Activated CD4-positive, alpha-beta T cell treated with anti-CD3 and anti-CD28 coated beads, Interleukin-2, amount 10 ng/mL, durations not matched to agents 7 days and 5 days (primary cell): ENCODE measurements around the gene COA8. TPM values are rescaled to one million over a fixed set of nuclear protein-coding genes. Genes with fewer than 3 reads are reported as not detected.

ENCODE experiments used
- CTCF ChIA-PET: fragments of 350-600 bp; sonication (Branson Sonifier 250); formaldehyde crosslinking; loops from one replicate; lab custom pipeline; 2021; ENCODE audit warnings: antibody characterized with exemption; lab: Charles Lee
- POLR2A ChIA-PET: fragments of 350-600 bp; sonication (Branson Sonifier 250); formaldehyde crosslinking; loops from one replicate; lab custom pipeline; 2021; ENCODE audit warnings: antibody characterized with exemption; lab: Charles Lee
- DNase-seq: peaks from one replicate; pipeline ENCODE4 v3.0.0-alpha.2; 2020
- H3K27ac Mint-ChIP-seq: one replicate; pipeline ENCODE4 v1.8.0; 2021; ENCODE audit warnings: mild to moderate bottlenecking, moderate library complexity, mixed read lengths
- H3K27me3 Mint-ChIP-seq: one replicate; pipeline ENCODE4 v1.8.0; 2021; ENCODE audit warnings: mixed read lengths
- H3K36me3 Mint-ChIP-seq: one replicate; pipeline ENCODE4 v1.8.0; 2021; ENCODE audit warnings: low read depth, mixed read lengths
- H3K4me1 Mint-ChIP-seq: one replicate; pipeline ENCODE4 v1.8.0; 2021; ENCODE audit warnings: mixed read lengths
- H3K4me3 Mint-ChIP-seq: one replicate; pipeline ENCODE4 v1.8.0; 2021; ENCODE audit warnings: mild to moderate bottlenecking, moderate library complexity, mixed read lengths
- H3K9me3 Mint-ChIP-seq: one replicate; pipeline ENCODE4 v1.8.0; 2021; ENCODE audit warnings: mixed read lengths
- total RNA-seq, 2 experiments: library from RNA; stranded (reverse); gene quantifications; one replicate each; pipeline ENCODE4 v1.2.3, GENCODE V29; 2021

COA8 gene
- total RNA-seq, 2 experiments from 2014 or later, result 24.7 to 24.9 TPM

DNA sequence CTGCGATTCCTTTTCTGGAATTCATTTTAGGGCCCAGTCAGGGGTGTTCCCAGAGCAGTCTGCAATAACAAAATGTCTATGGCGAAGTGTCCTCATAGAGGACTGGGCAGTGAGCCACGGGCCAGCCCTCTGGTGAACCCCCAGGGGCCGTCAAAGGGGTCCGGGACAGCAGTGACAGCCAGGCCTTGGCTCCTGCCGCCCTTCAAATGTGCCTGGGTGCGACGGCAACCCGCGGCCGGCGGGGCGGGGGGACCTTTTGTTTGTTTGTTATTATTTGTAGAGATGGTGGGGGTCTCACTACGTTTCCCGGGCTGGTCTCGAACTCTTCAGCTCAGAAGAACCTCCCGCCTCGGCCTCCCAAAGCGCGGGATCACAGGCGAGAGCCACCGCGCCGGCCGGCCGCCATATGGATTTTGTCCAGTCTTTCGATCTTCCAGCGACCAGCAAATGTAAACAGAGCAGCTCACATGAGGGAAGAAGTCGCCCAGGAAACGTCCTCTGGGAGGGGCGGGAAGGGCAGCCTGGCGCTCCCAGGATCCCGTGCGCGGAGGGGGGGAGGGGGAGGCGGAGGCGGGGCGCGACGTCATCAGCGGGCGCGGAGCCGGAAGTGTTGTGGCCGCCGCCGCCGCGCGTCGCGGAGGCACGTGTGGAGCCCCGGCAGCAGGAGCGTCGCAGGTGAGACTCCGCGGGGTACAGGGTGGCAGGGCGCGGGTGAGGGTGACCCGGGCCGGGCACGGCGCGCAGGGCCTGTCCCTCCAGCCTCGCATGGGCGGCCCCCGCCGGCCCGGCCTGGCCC, 34.0 kb upstream of the COA8 start, which contains the start of gene TRMT61A:
Gene TRMT61A (plus strand): TSS at position 610 of the 796 bp plus-strand sequence. CDS start 783 bp downstream, outside the sequence.
- peaks cover 40% of the 10 kb centered on the region for H3K4me1 Mint-ChIP-seq
- peak within 1 kb of the TSS; percentile 98 for H3K27ac Mint-ChIP-seq
- H3K4me3 Mint-ChIP-seq, result peak within 1 kb of the TSS; percentile 95
- H3K36me3 Mint-ChIP-seq, result peaks cover 4% of the 10 kb centered on the region
- H3K27me3 Mint-ChIP-seq, result peaks cover 10% of the 10 kb centered on the region
- ChIA-PET POLR2A (interaction anchor here (0.5 kb wide), 1 partner anchor 19 kb away, joined by 3 read pairs; no protein-coding TSS in a partner anchor), CTCF (interaction anchor here (0.9 to 2.6 kb wide), 6 partner anchors 8 to 75 kb away, joined by 3 to 12 read pairs (median 6); no protein-coding TSS in a partner anchor)
- DNase-seq, result peak; percentile 76
- no peaks in the 10 kb centered on the region for H3K9me3 Mint-ChIP-seq

GRCh38 chr14:103529383-103530365, 33.1 kb upstream of the COA8 start:
- Mint-ChIP-seq H3K27ac (peak overlapping the region; percentile 98), H3K27me3 (peaks cover under 1% of the 10 kb centered on the region), H3K4me1 (peaks cover 40% of the 10 kb centered on the region), H3K9me3 (no peaks in the 10 kb centered on the region), H3K4me3 (peak overlapping the region; percentile 95), H3K36me3 (peaks cover 4% of the 10 kb centered on the region)
- DNase-seq, result no peak
- ChIA-PET CTCF (interaction anchor here (0.9 to 2.6 kb wide), 6 partner anchors 8 to 76 kb away, joined by 3 to 7 read pairs (median 3); no protein-coding TSS in a partner anchor), POLR2A (no interaction called here)

- DNase-seq, result peak; percentile 43
- peaks cover 40% of the 10 kb centered on the region for H3K4me1 Mint-ChIP-seq
- ChIA-PET CTCF (interaction anchor here (1.0 to 2.6 kb wide), 4 partner anchors 9 to 30 kb away, joined by 3 to 7 read pairs (median 4); no protein-coding TSS in a partner anchor), POLR2A (no interaction called here)
- no peaks in the 10 kb centered on the region for H3K9me3 Mint-ChIP-seq
- peak overlapping the region; percentile 71 for H3K27ac Mint-ChIP-seq
- H3K27me3 Mint-ChIP-seq, result no peaks in the 10 kb centered on the region
- H3K4me3 Mint-ChIP-seq, result peak overlapping the region; percentile 95
- peaks cover 4% of the 10 kb centered on the region for H3K36me3 Mint-ChIP-seq
Observed at GRCh38 chr14:103530390-103530789, 32.4 kb upstream of the COA8 start.

GRCh38 chr14:103530831-103531230, 31.9 kb upstream of the COA8 start:
- H3K4me3 Mint-ChIP-seq, result peak overlapping the region; percentile 95
- peaks cover 4% of the 10 kb centered on the region for H3K36me3 Mint-ChIP-seq
- DNase-seq, result no peak
- CTCF ChIA-PET, result interaction anchor here (0.5 to 2.6 kb wide), 4 partner anchors 13 to 965 kb away, joined by 3 to 7 read pairs (median 3); no protein-coding TSS in a partner anchor
- H3K27me3 Mint-ChIP-seq, result no peaks in the 10 kb centered on the region
- peak overlapping the region; percentile 50 for H3K27ac Mint-ChIP-seq
- no peaks in the 10 kb centered on the region for H3K9me3 Mint-ChIP-seq
- POLR2A ChIA-PET, result no interaction called here
- H3K4me1 Mint-ChIP-seq, result peaks cover 40% of the 10 kb centered on the region

- Mint-ChIP-seq H3K9me3 (no peaks in the 10 kb centered on the region), H3K4me3 (no peak overlapping the region), H3K27ac (peak overlapping the region; percentile 50), H3K27me3 (no peaks in the 10 kb centered on the region), H3K4me1 (peaks cover 39% of the 10 kb centered on the region), H3K36me3 (peaks cover 4% of the 10 kb centered on the region)
- CTCF ChIA-PET, result interaction anchor here (0.5 to 2.6 kb wide), 3 partner anchors 14 to 966 kb away, joined by 3 to 7 read pairs (median 3); no protein-coding TSS in a partner anchor
- DNase-seq, result no peak
- POLR2A ChIA-PET, result no interaction called here
Observed at GRCh38 chr14:103531421-103532215, 31.1 kb upstream of the COA8 start.

GRCh38 chr14:103532216-103533136, 30.3 kb upstream of the COA8 start:
- no peak for DNase-seq
- Mint-ChIP-seq H3K27me3 (no peaks in the 10 kb centered on the region), H3K27ac (no peak overlapping the region), H3K9me3 (no peaks in the 10 kb centered on the region), H3K36me3 (peaks cover 4% of the 10 kb centered on the region), H3K4me1 (peaks cover 30% of the 10 kb centered on the region), H3K4me3 (no peak overlapping the region)
- CTCF ChIA-PET, result no interaction called here
- POLR2A ChIA-PET, result no interaction called here

- Mint-ChIP-seq H3K4me3 (no peak overlapping the region), H3K4me1 (peaks cover 24% of the 10 kb centered on the region), H3K9me3 (no peaks in the 10 kb centered on the region), H3K36me3 (peaks cover 4% of the 10 kb centered on the region), H3K27ac (no peak overlapping the region), H3K27me3 (no peaks in the 10 kb centered on the region)
- ChIA-PET CTCF (interaction anchor here (2.1 kb wide), 1 partner anchor 15 kb away, joined by 7 read pairs; no protein-coding TSS in a partner anchor), POLR2A (no interaction called here)
- no peak for DNase-seq
Observed at GRCh38 chr14:103533137-103533998, 29.4 kb upstream of the COA8 start.

- no peak for DNase-seq
- Mint-ChIP-seq H3K27ac (no peak overlapping the region), H3K4me3 (no peak overlapping the region), H3K9me3 (no peaks in the 10 kb centered on the region), H3K4me1 (peaks cover 20% of the 10 kb centered on the region), H3K36me3 (peaks cover 2% of the 10 kb centered on the region), H3K27me3 (no peaks in the 10 kb centered on the region)
- CTCF ChIA-PET, result interaction anchor here (1.0 to 2.1 kb wide), 2 partner anchors 13 to 16 kb away, joined by 3 to 7 read pairs; no protein-coding TSS in a partner anchor
- POLR2A ChIA-PET, result no interaction called here
Observed at GRCh38 chr14:103533999-103534575, 28.7 kb upstream of the COA8 start.

- Mint-ChIP-seq H3K4me3 (no peak overlapping the region), H3K9me3 (no peaks in the 10 kb centered on the region), H3K4me1 (peaks cover 18% of the 10 kb centered on the region), H3K36me3 (no peaks in the 10 kb centered on the region), H3K27me3 (no peaks in the 10 kb centered on the region), H3K27ac (no peak overlapping the region)
- no peak for DNase-seq
- POLR2A ChIA-PET, result no interaction called here
- CTCF ChIA-PET, result interaction anchor here (1.0 to 2.1 kb wide), 2 partner anchors 13 to 16 kb away, joined by 3 to 7 read pairs; no protein-coding TSS in a partner anchor
Observed at GRCh38 chr14:103534576-103535061, 28.1 kb upstream of the COA8 start.
